GM12878 (cell line): ENCODE results near the gene ATXN1. TPM values are rescaled to one million over a fixed set of nuclear protein-coding genes. Genes with fewer than 3 reads are reported as not detected.
A peak's percentile ranks its signal among the peaks of the same experiment; 100 is the strongest.

ENCODE experiments used
- ATAC-seq: fragments of 200-7000 bp; cut with Tn5 transposase; 3 replicates; pipeline ENCODE4 v1.9.1; 2020; ENCODE audit warnings: mild to moderate bottlenecking, moderate library complexity
- BruUV-seq: library from RNA; stranded (reverse); fragments of 400-500 nt; replicated peaks from 2 replicates; lab custom pipeline; 2021; lab: Mats Ljungman, UMichigan
- CTCF ChIA-PET: fragments of 300-600 bp; sonication (Branson Sonifier 250); formaldehyde crosslinking; extraction: SDS; loops from one replicate; lab custom pipeline; 2021; ENCODE audit warnings: inconsistent platforms; lab: Yijun Ruan, JAX
- POLR2A ChIA-PET: fragments of 350-600 bp; formaldehyde crosslinking; extraction: SDS; loops from one replicate; lab custom pipeline; 2021; ENCODE audit warnings: inconsistent platforms; lab: Charles Lee
- RAD21 ChIA-PET: fragments of 300-600 bp; sonication (Branson Sonifier 250); formaldehyde crosslinking; loops from one replicate; lab custom pipeline; 2023; ENCODE audit warnings: antibody characterized with exemption; ENCODE audit not compliant: unreplicated experiment; lab: Charles Lee
- SMC1A ChIA-PET: fragments of 300-600 bp; sonication (Branson Sonifier 250); formaldehyde crosslinking; loops from one replicate; lab custom pipeline; 2023; ENCODE audit not compliant: unreplicated experiment, uncharacterized antibody; lab: Charles Lee
- DNase-seq: peaks from one replicate; pipeline ENCODE4 v3.0.0-alpha.2; 2011; ENCODE audit warnings: low read depth, low spot score
- FAIRE-seq: peaks from 3 replicates; lab custom pipeline; 2011; peaks lifted over from hg19 to GRCh38; lab: Jason Lieb, UNC
- H2AFZ ChIP-seq: 2 replicates; pipeline ENCODE4 v1.6.0; 2011; ENCODE audit warnings: low read depth, low read length, control low read depth; ENCODE audit not compliant: control insufficient read depth
- H3K27ac ChIP-seq: 2 replicates; pipeline ENCODE4 v1.5.1; 2011; ENCODE audit warnings: control low read depth; ENCODE audit not compliant: control insufficient read depth, insufficient read depth
- H3K27me3 ChIP-seq, 2 experiments: replicated peaks in 1 of 2; 2 replicates each; pipeline versions ENCODE4 v1.6.0 to v1.6.1; 2011; ENCODE audit warnings: low read length in 1 of 2; ENCODE audit not compliant: control insufficient read depth in 2 of 2, insufficient read depth in 2 of 2
- H3K36me3 ChIP-seq, 2 experiments: 2 replicates each; pipeline ENCODE4 v1.5.1; 2011; ENCODE audit warnings: low read length in 1 of 2; ENCODE audit not compliant: control insufficient read depth in 2 of 2, insufficient read depth in 2 of 2
- H3K4me1 ChIP-seq: 2 replicates; pipeline ENCODE4 v1.6.1; 2011; ENCODE audit warnings: mild to moderate bottlenecking, low read length, moderate library complexity, mixed read lengths; ENCODE audit not compliant: control insufficient read depth, insufficient read depth
- H3K4me2 ChIP-seq: 2 replicates; pipeline ENCODE4 v1.6.0; 2011; ENCODE audit warnings: control low read depth; ENCODE audit not compliant: control insufficient read depth, insufficient read depth
- H3K4me3 ChIP-seq: fragments of 200-600 bp; sonication (generic); 2 replicates; pipeline ENCODE4 v1.5.1; 2016
- H3K79me2 ChIP-seq: 2 replicates; pipeline ENCODE4 v1.6.0; 2011; ENCODE audit warnings: low read length; ENCODE audit not compliant: control insufficient read depth, insufficient read depth
- H3K9ac ChIP-seq: 2 replicates; pipeline ENCODE4 v1.8.0; 2011; ENCODE audit warnings: low read length, control low read depth, mixed read lengths; ENCODE audit not compliant: control insufficient read depth, insufficient read depth
- H3K9me3 ChIP-seq: replicated peaks from 3 replicates; pipeline ENCODE4 v1.5.1; 2011; ENCODE audit warnings: mild to moderate bottlenecking, low read length; ENCODE audit not compliant: control insufficient read depth, insufficient read depth
- H4K20me1 ChIP-seq: 2 replicates; pipeline ENCODE4 v1.6.0; 2011; ENCODE audit not compliant: control insufficient read depth, insufficient read depth
- CBX5 ChIP-seq: sonication (generic); IDR thresholded peaks from 2 replicates; pipeline ENCODE4 v1.6.1; 2016; ENCODE audit warnings: low read depth, moderate library complexity, mild to moderate bottlenecking, inconsistent platforms
- KAT2A ChIP-seq: conservative IDR thresholded peaks from 2 replicates; pipeline ENCODE4 v1.6.1; 2011; ENCODE audit warnings: low read depth, low read length; ENCODE audit not compliant: control insufficient read depth
- KLF5 ChIP-seq: fragments of 450-650 bp; IDR thresholded peaks from 2 replicates; pipeline ENCODE4 v1.6.1; 2014; ENCODE audit warnings: mild to moderate bottlenecking; ENCODE audit not compliant: partially characterized antibody
- MTA2 ChIP-seq: fragments of 450-650 bp; IDR thresholded peaks from 2 replicates; pipeline ENCODE4 v1.6.1; 2016; ENCODE audit warnings: low read depth, mild to moderate bottlenecking, moderate library complexity
- NBN ChIP-seq: fragments of 450-650 bp; IDR thresholded peaks from 2 replicates; pipeline ENCODE4 v1.6.1; 2016
- RFX5 ChIP-seq: IDR thresholded peaks from 2 replicates; pipeline ENCODE4 v1.6.1; 2011; ENCODE audit warnings: low read depth, low read length, improper control_type of control experiment
- RUNX3 ChIP-seq: IDR thresholded peaks from 2 replicates; pipeline ENCODE4 v1.6.1; 2012; ENCODE audit warnings: low read length, inconsistent platforms
- SPI1 ChIP-seq: IDR thresholded peaks from 2 replicates; pipeline ENCODE4 v1.6.1; 2011; ENCODE audit warnings: low read depth, mild to moderate bottlenecking, low read length, moderate library complexity, borderline replicate concordance; ENCODE audit not compliant: insufficient read depth
- TARDBP ChIP-seq: IDR thresholded peaks from 2 replicates; pipeline ENCODE4 v1.6.1; 2016; ENCODE audit warnings: borderline replicate concordance
- USF1 ChIP-seq: IDR thresholded peaks from 2 replicates; pipeline ENCODE4 v1.6.1; 2011; ENCODE audit warnings: borderline replicate concordance, low read depth, mild to moderate bottlenecking, moderate library complexity, mixed read lengths, low read length; ENCODE audit not compliant: insufficient read depth; ENCODE audit errors: extremely low read length
- ZNF217 ChIP-seq: fragments of 450-650 bp; IDR thresholded peaks from 2 replicates; pipeline ENCODE4 v1.6.1; 2017; ENCODE audit warnings: antibody characterized with exemption, mild to moderate bottlenecking
- WGBS: methylation state at CpG from one replicate; pipeline ENCODE4 v1.1.6; 2016; ENCODE audit warnings: low lambda C conversion rate; ENCODE audit not compliant: insufficient replicate concordance, insufficient coverage; ENCODE audit errors: missing lambda C conversion rate; 5-methylcytosine and 5-hydroxymethylcytosine counted together
- in situ Hi-C: fragments of 300-500 bp; cut with MboI; formaldehyde crosslinking; loops from 9 replicates; pipeline ENCODE4 v1.14.3; 2018; ENCODE audit warnings: mixed read lengths
- intact Hi-C: fragments of 100-400 bp; cut with micrococcal nuclease; formaldehyde crosslinking; loops from one replicate; pipeline ENCODE4 v1.14.2; 2022; ENCODE audit not compliant: unreplicated experiment
- polyA plus RNA-seq, 11 experiments: library from polyadenylated mRNA; depleted of rRNA in 4 of 11; unstranded in 6 of 11; stranded (reverse) in 5 of 11; fragments of >200 nt; fragmentation: Nextera tagmentation in 4 of 11; fragmentation: Illumina TruSeq in 1 of 11; extraction: Ambion mirVana in 4 of 11; extraction: Trizol in 1 of 11; gene quantifications; 1 replicate in 1 of 11; 2 replicates in 10 of 11; pipeline versions ENCODE4 v1.2.1 to v1.2.3, GENCODE V29; 2011 to 2016; ENCODE audit warnings: inconsistent platforms in 2 of 11, missing spikeins in 2 of 11, low read depth in 1 of 11
- total RNA-seq, 4 experiments: library from RNA; depleted of rRNA in 3 of 4; stranded (reverse); fragments of >200 nt in 3 of 4; fragmentation: Illumina TruSeq in 1 of 4; extraction: Trizol in 1 of 4; gene quantifications; 2 replicates each; pipeline versions ENCODE4 v1.2.1 to v1.2.3, GENCODE V29; 2013 to 2021
- TF ChIP-seq, protein P1 (sequence below), 3 experiments: IDR thresholded peaks in 2 of 3; conservative IDR thresholded peaks in 1 of 3; 2 replicates each; pipeline ENCODE4 v1.5.1; 2011; ENCODE audit warnings: low read depth in 3 of 3, low read length in 3 of 3, mild to moderate bottlenecking in 3 of 3, control low read depth in 2 of 3, moderate library complexity in 2 of 3, inconsistent platforms in 1 of 3, mixed read lengths in 1 of 3; ENCODE audit not compliant: control insufficient read depth in 2 of 3, insufficient read depth in 1 of 3; ENCODE audit errors: extremely low read depth in 1 of 3
- TF ChIP-seq, protein P2 (sequence below): IDR thresholded peaks from 2 replicates; pipeline ENCODE4 v1.6.1; 2011; ENCODE audit warnings: borderline replicate concordance, low read depth, mild to moderate bottlenecking, moderate library complexity, low read length; ENCODE audit not compliant: insufficient read depth, poor library complexity, severe bottlenecking
- TF ChIP-seq, protein P3 (sequence below): fragments of 450-650 bp; IDR thresholded peaks from 2 replicates; pipeline ENCODE4 v1.6.1; 2017; ENCODE audit warnings: antibody characterized with exemption, mild to moderate bottlenecking, moderate library complexity

Gene ATXN1
- total and polyA plus RNA-seq, 10 of the 15 experiments (the other 5 are each of a cell fraction or from before 2014, with no cell fraction given), result 12.2 to 51.2 (median 20.5) TPM

GRCh38 chr6:16375843-16376242, 385.4 kb downstream of the ATXN1 start:
- H4K20me1 ChIP-seq, result no peaks in the 10 kb centered on the region
- RAD21 ChIA-PET, result interaction anchor here (1.3 kb wide), 2 partner anchors 35 to 38 kb away, joined by 3 to 9 read pairs; no protein-coding TSS in a partner anchor
- FAIRE-seq, result no peak
- no TSS peak for BruUV-seq
- SMC1A ChIA-PET, result interaction anchor here (0.6 to 2.5 kb wide), 11 partner anchors 15 to 1071 kb away, joined by 3 to 8 read pairs (median 5); no protein-coding TSS in a partner anchor
- no peak overlapping the region for H3K4me2 ChIP-seq
- peak; percentile 16; the same call in 1 of the 3 replicates for ATAC-seq
- DNase-seq, result no peak
- peaks cover 2% of the 10 kb centered on the region; the same call in 1 of the 2 replicates for H3K79me2 ChIP-seq
- no peak overlapping the region for H2AFZ ChIP-seq
- CTCF ChIA-PET, result interaction anchor here (1.1 to 2.7 kb wide), 7 partner anchors 28 to 389 kb away, joined by 3 to 8 read pairs (median 4); no protein-coding TSS in a partner anchor
- no peak overlapping the region for H3K27ac ChIP-seq
- H3K4me3 ChIP-seq, result no peak overlapping the region
- intact Hi-C loops, result no loop called here
- in situ Hi-C loops, result no loop called here
- peaks cover 2 to 3% of the 10 kb centered on the region in 2 experiments; a peak in 3 of 4 replicates for H3K36me3 ChIP-seq
- peaks cover 2% of the 10 kb centered on the region; the same call in 2 of the 3 replicates for H3K9me3 ChIP-seq
- POLR2A ChIA-PET, result interaction anchor here (0.8 to 0.9 kb wide), 2 partner anchors 37 to 476 kb away, joined by 3 read pairs; no protein-coding TSS in a partner anchor
- H3K4me1 ChIP-seq, result peaks cover 23% of the 10 kb centered on the region
- H3K27me3 ChIP-seq, result no peaks in the 10 kb centered on the region
- 83% methylated on average over 3 of the region's 3 CpGs for WGBS
- H3K9ac ChIP-seq, result no peak overlapping the region
- TF ChIP-seq ZNF217 (no peak), TARDBP (no peak), USF1 (no peak), RUNX3 (no peak), NBN (no peak), MTA2 (no peak), SPI1 (no peak), RFX5 (no peak), KLF5 (no peak), KAT2A (no peak), CBX5 (no peak)
- TF ChIP-seq, protein P1, sequence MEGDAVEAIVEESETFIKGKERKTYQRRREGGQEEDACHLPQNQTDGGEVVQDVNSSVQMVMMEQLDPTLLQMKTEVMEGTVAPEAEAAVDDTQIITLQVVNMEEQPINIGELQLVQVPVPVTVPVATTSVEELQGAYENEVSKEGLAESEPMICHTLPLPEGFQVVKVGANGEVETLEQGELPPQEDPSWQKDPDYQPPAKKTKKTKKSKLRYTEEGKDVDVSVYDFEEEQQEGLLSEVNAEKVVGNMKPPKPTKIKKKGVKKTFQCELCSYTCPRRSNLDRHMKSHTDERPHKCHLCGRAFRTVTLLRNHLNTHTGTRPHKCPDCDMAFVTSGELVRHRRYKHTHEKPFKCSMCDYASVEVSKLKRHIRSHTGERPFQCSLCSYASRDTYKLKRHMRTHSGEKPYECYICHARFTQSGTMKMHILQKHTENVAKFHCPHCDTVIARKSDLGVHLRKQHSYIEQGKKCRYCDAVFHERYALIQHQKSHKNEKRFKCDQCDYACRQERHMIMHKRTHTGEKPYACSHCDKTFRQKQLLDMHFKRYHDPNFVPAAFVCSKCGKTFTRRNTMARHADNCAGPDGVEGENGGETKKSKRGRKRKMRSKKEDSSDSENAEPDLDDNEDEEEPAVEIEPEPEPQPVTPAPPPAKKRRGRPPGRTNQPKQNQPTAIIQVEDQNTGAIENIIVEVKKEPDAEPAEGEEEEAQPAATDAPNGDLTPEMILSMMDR (IDR thresholded peaks at IDR 0.05 in 2 of 3, conservative IDR thresholded peaks at IDR 0.05 in 1 of 3; ENCODE audit: control insufficient read depth in 2 of 3, extremely low read depth in 1 of 3, insufficient read depth in 1 of 3, low read depth in 3 of 3, low read length in 3 of 3), result no peak
- TF ChIP-seq, protein P2, sequence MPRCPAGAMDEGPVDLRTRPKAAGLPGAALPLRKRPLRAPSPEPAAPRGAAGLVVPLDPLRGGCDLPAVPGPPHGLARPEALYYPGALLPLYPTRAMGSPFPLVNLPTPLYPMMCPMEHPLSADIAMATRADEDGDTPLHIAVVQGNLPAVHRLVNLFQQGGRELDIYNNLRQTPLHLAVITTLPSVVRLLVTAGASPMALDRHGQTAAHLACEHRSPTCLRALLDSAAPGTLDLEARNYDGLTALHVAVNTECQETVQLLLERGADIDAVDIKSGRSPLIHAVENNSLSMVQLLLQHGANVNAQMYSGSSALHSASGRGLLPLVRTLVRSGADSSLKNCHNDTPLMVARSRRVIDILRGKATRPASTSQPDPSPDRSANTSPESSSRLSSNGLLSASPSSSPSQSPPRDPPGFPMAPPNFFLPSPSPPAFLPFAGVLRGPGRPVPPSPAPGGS, result no peak
- TF ChIP-seq, protein P3, sequence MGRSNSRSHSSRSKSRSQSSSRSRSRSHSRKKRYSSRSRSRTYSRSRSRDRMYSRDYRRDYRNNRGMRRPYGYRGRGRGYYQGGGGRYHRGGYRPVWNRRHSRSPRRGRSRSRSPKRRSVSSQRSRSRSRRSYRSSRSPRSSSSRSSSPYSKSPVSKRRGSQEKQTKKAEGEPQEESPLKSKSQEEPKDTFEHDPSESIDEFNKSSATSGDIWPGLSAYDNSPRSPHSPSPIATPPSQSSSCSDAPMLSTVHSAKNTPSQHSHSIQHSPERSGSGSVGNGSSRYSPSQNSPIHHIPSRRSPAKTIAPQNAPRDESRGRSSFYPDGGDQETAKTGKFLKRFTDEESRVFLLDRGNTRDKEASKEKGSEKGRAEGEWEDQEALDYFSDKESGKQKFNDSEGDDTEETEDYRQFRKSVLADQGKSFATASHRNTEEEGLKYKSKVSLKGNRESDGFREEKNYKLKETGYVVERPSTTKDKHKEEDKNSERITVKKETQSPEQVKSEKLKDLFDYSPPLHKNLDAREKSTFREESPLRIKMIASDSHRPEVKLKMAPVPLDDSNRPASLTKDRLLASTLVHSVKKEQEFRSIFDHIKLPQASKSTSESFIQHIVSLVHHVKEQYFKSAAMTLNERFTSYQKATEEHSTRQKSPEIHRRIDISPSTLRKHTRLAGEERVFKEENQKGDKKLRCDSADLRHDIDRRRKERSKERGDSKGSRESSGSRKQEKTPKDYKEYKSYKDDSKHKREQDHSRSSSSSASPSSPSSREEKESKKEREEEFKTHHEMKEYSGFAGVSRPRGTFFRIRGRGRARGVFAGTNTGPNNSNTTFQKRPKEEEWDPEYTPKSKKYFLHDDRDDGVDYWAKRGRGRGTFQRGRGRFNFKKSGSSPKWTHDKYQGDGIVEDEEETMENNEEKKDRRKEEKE, result no peak
